Left lobe of liver (tissue), 2 donors: ENCODE data around the gene TUNAR. TPM values are rescaled to one million over a fixed set of nuclear protein-coding genes. Genes with fewer than 3 reads are reported as not detected.

ENCODE experiments used
- ATAC-seq: fragments of 200-7000 bp; cut with Tn5 transposase; one replicate; pipeline ENCODE4 v1.9.1; 2020; ENCODE audit warnings: mild to moderate bottlenecking, moderate library complexity
- DNase-seq: peaks from one replicate; pipeline ENCODE4 v3.0.0-alpha.2; 2020; ENCODE audit warnings: low spot score
- total RNA-seq: library from RNA; stranded (reverse); gene quantifications from one replicate; pipeline ENCODE4 v1.2.1, GENCODE V29; 2021
- donor health status: DM: no; HTN: no; CAD: no; lungs with moderate emphysema.
- donor health status: DM: no; HTN: yes; CAD: no.

Gene TUNAR
- total RNA-seq = not detected

GRCh38 chr14:95876761-95877538 lies at the start of gene TUNAR:
TUNAR (plus strand) TSS chr14:95876832.
- DNase-seq (no peak), ATAC-seq (no peak)

GRCh38 chr14:95828649-95829265 lies 47.9 kb upstream of the TUNAR start:
- no peak for DNase-seq

GRCh38 chr14:95829321-95829720 lies 47.3 kb upstream of the TUNAR start:
- ATAC-seq (no peak), DNase-seq (no peak)

More at GRCh38 chr14:95828649-95829265, 47.9 kb upstream of the TUNAR start:
- no peak for ATAC-seq

GRCh38 chr14:95830386-95830785 lies 46.2 kb upstream of the TUNAR start:
- ATAC-seq (no peak), DNase-seq (no peak)

GRCh38 chr14:95831041-95831440 lies 45.6 kb upstream of the TUNAR start:
- DNase-seq (no peak), ATAC-seq (no peak)

- ATAC-seq = no peak
Observed at GRCh38 chr14:95831468-95831867, 45.2 kb upstream of the TUNAR start.

GRCh38 chr14:95832012-95832411 lies 44.6 kb upstream of the TUNAR start:
- no peak for ATAC-seq
- DNase-seq = no peak

More at GRCh38 chr14:95831468-95831867, 45.2 kb upstream of the TUNAR start:
- DNase-seq = no peak

- DNase-seq = no peak
- no peak for ATAC-seq
Observed at GRCh38 chr14:95833429-95833828, 43.2 kb upstream of the TUNAR start.

- no peak for DNase-seq
- ATAC-seq = no peak
Observed at GRCh38 chr14:95834496-95834895, 42.1 kb upstream of the TUNAR start.

GRCh38 chr14:95835121-95835730 lies 41.4 kb upstream of the TUNAR start:
- ATAC-seq = no peak

GRCh38 chr14:95838862-95839261 lies 37.8 kb upstream of the TUNAR start:
- no peak for DNase-seq
- ATAC-seq = no peak

More at GRCh38 chr14:95835121-95835730, 41.4 kb upstream of the TUNAR start:
- DNase-seq = no peak

- ATAC-seq (no peak), DNase-seq (no peak)
Observed at GRCh38 chr14:95840094-95840700, 36.4 kb upstream of the TUNAR start.

GRCh38 chr14:95841668-95842067 lies 35.0 kb upstream of the TUNAR start:
- ATAC-seq = no peak
- DNase-seq = no peak

- DNase-seq (no peak), ATAC-seq (no peak)
Observed at GRCh38 chr14:95849761-95850160, 26.9 kb upstream of the TUNAR start.

GRCh38 chr14:95850429-95850828 lies 26.2 kb upstream of the TUNAR start:
- no peak for ATAC-seq
- DNase-seq = no peak

GRCh38 chr14:95855606-95856005 lies 21.0 kb upstream of the TUNAR start:
- ATAC-seq = no peak
- DNase-seq = no peak

- ATAC-seq (no peak), DNase-seq (no peak)
Observed at GRCh38 chr14:95857275-95857674, 19.4 kb upstream of the TUNAR start.

- ATAC-seq = no peak
- DNase-seq = no peak
Observed at GRCh38 chr14:95858893-95859292, 17.7 kb upstream of the TUNAR start.

GRCh38 chr14:95862243-95862642 lies 14.4 kb upstream of the TUNAR start:
- no peak for ATAC-seq
- DNase-seq = no peak

- DNase-seq (no peak), ATAC-seq (no peak)
Observed at GRCh38 chr14:95863295-95863694, 13.3 kb upstream of the TUNAR start.

GRCh38 chr14:95869776-95870175 lies 6.9 kb upstream of the TUNAR start:
- DNase-seq (no peak), ATAC-seq (no peak)

- no peak for ATAC-seq
- DNase-seq = no peak
Observed at GRCh38 chr14:95870772-95871171, 5.9 kb upstream of the TUNAR start.
